WTC11 (cell line): ENCODE results near the gene NAMPT. TPM values are rescaled to one million over a fixed set of nuclear protein-coding genes. Genes with fewer than 3 reads are reported as not detected.

ENCODE experiments used
- ATAC-seq: fragments of 200-7000 bp; cut with Tn5 transposase; 2 replicates; pipeline ENCODE4 v1.10.0; 2021; ENCODE audit warnings: mild to moderate bottlenecking, moderate library complexity
- CTCF ChIA-PET: fragments of 300-600 bp; sonication (Branson Sonifier 250); formaldehyde crosslinking; loops from one replicate; lab custom pipeline; 2021; ENCODE audit warnings: antibody characterized with exemption; lab: Charles Lee
- POLR2A ChIA-PET: fragments of 350-600 bp; sonication (Branson Sonifier 250); formaldehyde crosslinking; loops from one replicate; lab custom pipeline; 2021; ENCODE audit warnings: antibody characterized with exemption; lab: Charles Lee
- DNase-seq: peaks from one replicate; pipeline ENCODE4 v3.0.0; 2021; ENCODE audit warnings: low spot score
- H3K27ac Mint-ChIP-seq: 2 replicates; pipeline ENCODE4 v1.8.0; 2021; ENCODE audit warnings: mixed read lengths
- H3K27me3 Mint-ChIP-seq: 2 replicates; pipeline ENCODE4 v1.8.0; 2021; ENCODE audit warnings: low read depth, mild to moderate bottlenecking, moderate library complexity, mixed read lengths
- H3K36me3 Mint-ChIP-seq: 2 replicates; pipeline ENCODE4 v1.8.0; 2021; ENCODE audit warnings: mixed read lengths
- H3K4me1 Mint-ChIP-seq: 2 replicates; pipeline ENCODE4 v1.8.0; 2022; ENCODE audit warnings: mixed read lengths
- H3K4me3 Mint-ChIP-seq: 2 replicates; pipeline ENCODE4 v1.8.0; 2021; ENCODE audit warnings: mild to moderate bottlenecking, moderate library complexity, mixed read lengths
- H3K9me3 Mint-ChIP-seq: 2 replicates; pipeline ENCODE4 v1.8.0; 2021; ENCODE audit warnings: mixed read lengths
- CDX4 ChIP-seq: fragments of 250-450 bp; sonication (Bioruptor Pico); IDR thresholded peaks from 2 replicates; pipeline ENCODE4 v1.9.0; 2021; ENCODE audit warnings: moderate library complexity, mild to moderate bottlenecking, inconsistent platforms, borderline replicate concordance
- ELF4 ChIP-seq: sonication (generic); formaldehyde crosslinking; IDR thresholded peaks from 2 replicates; pipeline ENCODE4 v1.8.1; 2022; ENCODE audit warnings: low read depth, mild to moderate bottlenecking, moderate library complexity, missing genetic modification reagents
- ETV6 ChIP-seq: sonication (generic); formaldehyde crosslinking; IDR thresholded peaks from 2 replicates; pipeline ENCODE4 v1.8.1; 2022; ENCODE audit warnings: mild to moderate bottlenecking, missing genetic modification reagents
- FOXP1 ChIP-seq: sonication (generic); formaldehyde crosslinking; IDR thresholded peaks from 2 replicates; pipeline ENCODE4 v1.8.0; 2022; ENCODE audit warnings: missing genetic modification reagents, mild to moderate bottlenecking, moderate library complexity, borderline replicate concordance
- GRHL2 ChIP-seq: fragments of 250-450 bp; sonication (Bioruptor Pico); IDR thresholded peaks from 2 replicates; pipeline ENCODE4 v1.8.0; 2022; ENCODE audit warnings: mild to moderate bottlenecking, moderate library complexity; ENCODE audit not compliant: insufficient replicate concordance, severe bottlenecking
- GTF2I ChIP-seq: fragments of 250-450 bp; sonication (Bioruptor Pico); conservative IDR thresholded peaks from 2 replicates; pipeline ENCODE4 v1.4.0; 2021; ENCODE audit warnings: mild to moderate bottlenecking
- MAX ChIP-seq: sonication (generic); formaldehyde crosslinking; IDR thresholded peaks from 2 replicates; pipeline ENCODE4 v1.8.0; 2022; ENCODE audit warnings: mild to moderate bottlenecking, missing genetic modification reagents
- MXD4 ChIP-seq: fragments of 250-450 bp; sonication (Bioruptor Pico); IDR thresholded peaks from 2 replicates; pipeline ENCODE4 v1.8.0; 2021; ENCODE audit warnings: mild to moderate bottlenecking, moderate library complexity, borderline replicate concordance
- MYBL2 ChIP-seq: sonication (generic); formaldehyde crosslinking; IDR thresholded peaks from 2 replicates; pipeline ENCODE4 v1.8.1; 2023; ENCODE audit warnings: mild to moderate bottlenecking, moderate library complexity, missing genetic modification reagents
- NFATC4 ChIP-seq: fragments of 250-450 bp; sonication (Bioruptor Pico); IDR thresholded peaks from 2 replicates; pipeline ENCODE4 v1.9.0; 2021; ENCODE audit warnings: mild to moderate bottlenecking
- NFE2L1 ChIP-seq: sonication (generic); formaldehyde crosslinking; IDR thresholded peaks from 2 replicates; pipeline ENCODE4 v1.8.1; 2023; ENCODE audit warnings: missing genetic modification reagents
- OVOL2 ChIP-seq: fragments of 250-450 bp; sonication (Bioruptor Pico); IDR thresholded peaks from 2 replicates; pipeline ENCODE4 v1.9.0; 2021; ENCODE audit warnings: mild to moderate bottlenecking, borderline replicate concordance
- PRRX2 ChIP-seq: fragments of 250-450 bp; sonication (Bioruptor Pico); IDR thresholded peaks from 2 replicates; pipeline ENCODE4 v1.8.0; 2021; ENCODE audit warnings: mild to moderate bottlenecking
- ZBTB21 ChIP-seq: sonication (generic); formaldehyde crosslinking; IDR thresholded peaks from 2 replicates; pipeline ENCODE4 v1.8.1; 2023; ENCODE audit warnings: mild to moderate bottlenecking, missing genetic modification reagents, borderline replicate concordance
- ZNF138 ChIP-seq: sonication (generic); formaldehyde crosslinking; conservative IDR thresholded peaks from 2 replicates; pipeline ENCODE4 v1.8.1; 2022; ENCODE audit warnings: mild to moderate bottlenecking, moderate library complexity, missing genetic modification reagents
- ZNF232 ChIP-seq: sonication (generic); formaldehyde crosslinking; IDR thresholded peaks from 2 replicates; pipeline ENCODE4 v1.8.0; 2022; ENCODE audit warnings: mild to moderate bottlenecking, missing genetic modification reagents
- ZNF263 ChIP-seq: sonication (generic); formaldehyde crosslinking; IDR thresholded peaks from 2 replicates; pipeline ENCODE4 v1.8.1; 2022; ENCODE audit warnings: low read depth, mild to moderate bottlenecking, moderate library complexity, missing genetic modification reagents
- ZNF317 ChIP-seq: sonication (generic); formaldehyde crosslinking; IDR thresholded peaks from 2 replicates; pipeline ENCODE4 v1.8.1; 2023; ENCODE audit warnings: low read depth, mild to moderate bottlenecking, moderate library complexity, missing genetic modification reagents, borderline replicate concordance
- total RNA-seq: library from RNA; stranded (reverse); gene quantifications from 3 replicates; pipeline ENCODE4 v1.2.3, GENCODE V29; 2021
- TF ChIP-seq, protein P1 (sequence below): sonication (generic); formaldehyde crosslinking; IDR thresholded peaks from 2 replicates; pipeline ENCODE4 v1.8.1; 2023; ENCODE audit warnings: mild to moderate bottlenecking, missing genetic modification reagents
- TF ChIP-seq, protein P2 (sequence below): fragments of 250-450 bp; sonication (Bioruptor Pico); IDR thresholded peaks from 2 replicates; pipeline ENCODE4 v2.1.2; 2022; ENCODE audit warnings: mild to moderate bottlenecking, moderate library complexity
- TF ChIP-seq, protein P3 (sequence below): sonication (generic); formaldehyde crosslinking; IDR thresholded peaks from 2 replicates; pipeline ENCODE4 v1.8.1; 2022; ENCODE audit warnings: low read depth, mild to moderate bottlenecking, moderate library complexity, missing genetic modification reagents, borderline replicate concordance
- TF ChIP-seq, protein P4 (sequence below): sonication (generic); formaldehyde crosslinking; IDR thresholded peaks from 2 replicates; pipeline ENCODE4 v1.8.0; 2022; ENCODE audit warnings: mild to moderate bottlenecking, missing genetic modification reagents

The NAMPT gene
- total RNA-seq, 1 experiment from 2014 or later, result 99.1 TPM

DNA sequence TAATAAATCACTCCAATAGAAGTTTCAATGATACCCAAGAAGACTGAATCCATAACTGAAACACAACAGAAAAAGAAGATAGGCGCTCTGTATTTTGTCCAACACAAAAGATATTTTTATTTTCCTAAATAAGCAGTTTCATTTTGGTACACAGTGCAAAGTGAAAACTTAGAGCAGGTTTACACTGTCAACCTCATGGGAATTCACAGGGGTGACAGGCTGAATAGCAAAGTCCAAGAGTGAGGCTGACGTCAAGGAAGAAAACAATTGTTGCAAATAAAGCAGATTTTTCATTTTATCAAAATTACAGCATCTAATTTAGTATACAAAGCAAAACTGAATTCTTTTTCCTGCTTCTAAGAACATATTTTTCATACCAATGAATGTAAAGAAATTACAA is 28.6 kb downstream of the NAMPT start (continued):
- no peak for TF ChIP-seq CDX4 (CRISPR knock-in tag)

DNA sequence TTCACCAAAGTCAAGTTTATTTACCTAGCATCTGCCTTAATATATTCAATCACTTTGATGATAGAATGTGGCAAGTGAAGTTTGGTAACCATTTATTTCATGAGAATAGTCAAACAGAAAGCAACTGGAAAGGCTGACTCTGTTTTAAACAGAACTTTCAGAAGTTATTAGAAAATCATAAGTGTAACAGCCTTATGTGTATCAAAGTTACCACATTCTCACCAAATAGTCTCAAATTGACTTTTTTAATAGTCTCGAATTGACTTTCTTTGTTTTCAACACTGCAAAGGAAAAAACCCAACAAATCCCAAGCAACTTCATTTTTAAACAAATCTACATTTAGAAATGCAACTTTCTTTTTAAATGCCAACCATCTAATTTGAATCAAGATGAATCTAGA is 29.5 kb downstream of the NAMPT start:
- Mint-ChIP-seq H3K36me3 (peaks cover 51% of the 10 kb centered on the region), H3K4me3 (no peak overlapping the region), H3K9me3 (no peaks in the 10 kb centered on the region), H3K4me1 (peaks cover 3% of the 10 kb centered on the region), H3K27me3 (no peaks in the 10 kb centered on the region), H3K27ac (no peak overlapping the region)
- DNase-seq (no peak), ATAC-seq (no peak)
- POLR2A ChIA-PET, result no interaction called here
- CTCF ChIA-PET, result no interaction called here
- no peak for TF ChIP-seq NFATC4 (CRISPR knock-in tag)
- TF ChIP-seq, protein P1, sequence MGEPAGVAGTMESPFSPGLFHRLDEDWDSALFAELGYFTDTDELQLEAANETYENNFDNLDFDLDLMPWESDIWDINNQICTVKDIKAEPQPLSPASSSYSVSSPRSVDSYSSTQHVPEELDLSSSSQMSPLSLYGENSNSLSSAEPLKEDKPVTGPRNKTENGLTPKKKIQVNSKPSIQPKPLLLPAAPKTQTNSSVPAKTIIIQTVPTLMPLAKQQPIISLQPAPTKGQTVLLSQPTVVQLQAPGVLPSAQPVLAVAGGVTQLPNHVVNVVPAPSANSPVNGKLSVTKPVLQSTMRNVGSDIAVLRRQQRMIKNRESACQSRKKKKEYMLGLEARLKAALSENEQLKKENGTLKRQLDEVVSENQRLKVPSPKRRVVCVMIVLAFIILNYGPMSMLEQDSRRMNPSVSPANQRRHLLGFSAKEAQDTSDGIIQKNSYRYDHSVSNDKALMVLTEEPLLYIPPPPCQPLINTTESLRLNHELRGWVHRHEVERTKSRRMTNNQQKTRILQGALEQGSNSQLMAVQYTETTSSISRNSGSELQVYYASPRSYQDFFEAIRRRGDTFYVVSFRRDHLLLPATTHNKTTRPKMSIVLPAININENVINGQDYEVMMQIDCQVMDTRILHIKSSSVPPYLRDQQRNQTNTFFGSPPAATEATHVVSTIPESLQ (CRISPR knock-in tag), result no peak

DNA sequence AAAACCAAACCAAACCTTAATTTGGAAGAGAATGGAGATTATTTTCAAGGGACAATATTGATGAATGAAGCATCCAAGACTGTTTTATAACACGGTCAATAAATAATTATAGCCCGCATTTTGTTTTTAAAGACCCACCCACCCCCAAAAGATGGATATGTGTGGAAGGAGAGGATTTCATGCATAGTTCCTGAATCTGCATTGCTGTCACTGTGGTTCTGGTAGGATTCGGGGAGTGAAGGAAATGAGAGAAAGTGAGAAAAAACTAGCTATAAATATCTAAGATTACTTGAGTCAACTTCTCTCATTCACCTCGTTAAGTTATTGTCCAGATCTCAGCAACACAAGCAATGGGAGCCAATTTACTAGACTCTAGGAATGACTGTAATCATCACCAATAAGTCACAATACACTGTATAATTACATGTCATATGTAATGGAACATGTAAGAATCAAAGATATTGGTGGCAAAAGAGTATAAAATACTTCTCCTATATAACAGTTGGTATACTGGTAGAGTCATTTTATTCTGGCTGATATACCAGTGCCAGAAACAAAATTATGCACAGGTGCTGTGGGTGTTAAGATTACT is 30.2 kb downstream of the NAMPT start:
- H3K9me3 Mint-ChIP-seq, result no peaks in the 10 kb centered on the region
- no peaks in the 10 kb centered on the region for H3K4me1 Mint-ChIP-seq
- no peak for DNase-seq
- no peak for TF ChIP-seq NFE2L1 (CRISPR knock-in tag)
- no peak for TF ChIP-seq ELF4 (CRISPR knock-in tag)
- TF ChIP-seq, protein P2, sequence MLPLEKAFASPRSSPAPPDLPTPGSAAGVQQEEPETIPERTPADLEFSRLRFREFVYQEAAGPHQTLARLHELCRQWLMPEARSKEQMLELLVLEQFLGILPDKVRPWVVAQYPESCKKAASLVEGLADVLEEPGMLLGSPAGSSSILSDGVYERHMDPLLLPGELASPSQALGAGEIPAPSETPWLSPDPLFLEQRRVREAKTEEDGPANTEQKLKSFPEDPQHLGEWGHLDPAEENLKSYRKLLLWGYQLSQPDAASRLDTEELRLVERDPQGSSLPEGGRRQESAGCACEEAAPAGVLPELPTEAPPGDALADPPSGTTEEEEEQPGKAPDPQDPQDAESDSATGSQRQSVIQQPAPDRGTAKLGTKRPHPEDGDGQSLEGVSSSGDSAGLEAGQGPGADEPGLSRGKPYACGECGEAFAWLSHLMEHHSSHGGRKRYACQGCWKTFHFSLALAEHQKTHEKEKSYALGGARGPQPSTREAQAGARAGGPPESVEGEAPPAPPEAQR (CRISPR knock-in tag), result no peak
- TF ChIP-seq ZBTB21 (CRISPR knock-in tag), result no peak
- no peak for TF ChIP-seq CDX4 (CRISPR knock-in tag)
- TF ChIP-seq ZNF263, result no peak
- TF ChIP-seq FOXP1 (CRISPR knock-in tag), result no peak
- TF ChIP-seq ZNF138 (CRISPR knock-in tag), result no peak
- TF ChIP-seq, protein P3, sequence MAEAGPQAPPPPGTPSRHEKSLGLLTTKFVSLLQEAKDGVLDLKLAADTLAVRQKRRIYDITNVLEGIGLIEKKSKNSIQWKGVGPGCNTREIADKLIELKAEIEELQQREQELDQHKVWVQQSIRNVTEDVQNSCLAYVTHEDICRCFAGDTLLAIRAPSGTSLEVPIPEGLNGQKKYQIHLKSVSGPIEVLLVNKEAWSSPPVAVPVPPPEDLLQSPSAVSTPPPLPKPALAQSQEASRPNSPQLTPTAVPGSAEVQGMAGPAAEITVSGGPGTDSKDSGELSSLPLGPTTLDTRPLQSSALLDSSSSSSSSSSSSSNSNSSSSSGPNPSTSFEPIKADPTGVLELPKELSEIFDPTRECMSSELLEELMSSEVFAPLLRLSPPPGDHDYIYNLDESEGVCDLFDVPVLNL (CRISPR knock-in tag), result no peak
- TF ChIP-seq MXD4, result no peak
- H3K36me3 Mint-ChIP-seq, result peaks cover 47% of the 10 kb centered on the region
- H3K27me3 Mint-ChIP-seq, result no peaks in the 10 kb centered on the region
- ChIA-PET CTCF (no interaction called here), POLR2A (no interaction called here)
- no peak for ATAC-seq
- H3K27ac Mint-ChIP-seq, result no peak overlapping the region
- H3K4me3 Mint-ChIP-seq, result no peak overlapping the region

- no peak for ATAC-seq
- POLR2A ChIA-PET, result no interaction called here
Observed at GRCh38 chr7:106252568-106252967, 32.2 kb downstream of the NAMPT start.

More at GRCh38 chr7:106252568-106252967, 32.2 kb downstream of the NAMPT start:
- Mint-ChIP-seq H3K4me1 (no peaks in the 10 kb centered on the region), H3K36me3 (peaks cover 47% of the 10 kb centered on the region), H3K9me3 (peaks cover 7% of the 10 kb centered on the region)
- CTCF ChIA-PET, result no interaction called here
- TF ChIP-seq ETV6 (CRISPR knock-in tag) (no peak), PRRX2 (no peak), GRHL2 (CRISPR knock-in tag) (no peak), GTF2I (CRISPR knock-in tag) (no peak), MYBL2 (CRISPR knock-in tag) (no peak), FOXP1 (CRISPR knock-in tag) (no peak), ZNF317 (no peak), MAX (CRISPR knock-in tag) (no peak), OVOL2 (CRISPR knock-in tag) (no peak), ZNF232 (CRISPR knock-in tag) (no peak)
- TF ChIP-seq, protein P4, sequence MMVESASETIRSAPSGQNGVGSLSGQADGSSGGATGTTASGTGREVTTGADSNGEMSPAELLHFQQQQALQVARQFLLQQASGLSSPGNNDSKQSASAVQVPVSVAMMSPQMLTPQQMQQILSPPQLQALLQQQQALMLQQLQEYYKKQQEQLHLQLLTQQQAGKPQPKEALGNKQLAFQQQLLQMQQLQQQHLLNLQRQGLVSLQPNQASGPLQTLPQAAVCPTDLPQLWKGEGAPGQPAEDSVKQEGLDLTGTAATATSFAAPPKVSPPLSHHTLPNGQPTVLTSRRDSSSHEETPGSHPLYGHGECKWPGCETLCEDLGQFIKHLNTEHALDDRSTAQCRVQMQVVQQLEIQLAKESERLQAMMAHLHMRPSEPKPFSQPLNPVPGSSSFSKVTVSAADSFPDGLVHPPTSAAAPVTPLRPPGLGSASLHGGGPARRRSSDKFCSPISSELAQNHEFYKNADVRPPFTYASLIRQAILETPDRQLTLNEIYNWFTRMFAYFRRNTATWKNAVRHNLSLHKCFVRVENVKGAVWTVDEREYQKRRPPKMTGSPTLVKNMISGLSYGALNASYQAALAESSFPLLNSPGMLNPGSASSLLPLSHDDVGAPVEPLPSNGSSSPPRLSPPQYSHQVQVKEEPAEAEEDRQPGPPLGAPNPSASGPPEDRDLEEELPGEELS (CRISPR knock-in tag), result no peak
- TF ChIP-seq, all 79 proteins: peak for 0
- DNase-seq, result no peak
- Mint-ChIP-seq H3K27me3 (no peaks in the 10 kb centered on the region), H3K27ac (no peak overlapping the region), H3K4me3 (no peak overlapping the region)
